Lung (tissue), 12 donors: ENCODE results near the gene ZDHHC8. TPM values are rescaled to one million over a fixed set of nuclear protein-coding genes. Genes with fewer than 3 reads are reported as not detected.

Experiments used
- ATAC-seq: fragments of 200-7000 bp; cut with Tn5 transposase; one replicate; pipeline ENCODE4 v1.9.1; 2020; ENCODE audit warnings: moderate number of reproducible peaks; ENCODE audit not compliant: insufficient read depth, low FRiP score
- DNase-seq, 3 donors: peaks; one replicate each; pipeline ENCODE4 v3.0.0-alpha.2; 2013 to 2017
- H3K27ac ChIP-seq, 2 donors: one replicate each; pipeline ENCODE4 v1.5.1; 2013; ENCODE audit warnings: mild to moderate bottlenecking in 2 of 2, moderate library complexity in 2 of 2, control low read depth in 1 of 2, inconsistent platforms in 1 of 2, low read depth in 1 of 2, low read length in 1 of 2
- H3K27me3 ChIP-seq, 3 donors: one replicate each; pipeline ENCODE4 v1.5.1; 2013; ENCODE audit warnings: low read length in 2 of 3; ENCODE audit not compliant: control insufficient read depth in 3 of 3, insufficient read depth in 3 of 3
- H3K36me3 ChIP-seq, 4 donors: one replicate each; pipeline ENCODE4 v1.5.1; 2013; ENCODE audit warnings: low read length in 4 of 4, mild to moderate bottlenecking in 1 of 4, moderate library complexity in 1 of 4; ENCODE audit not compliant: control insufficient read depth in 4 of 4, insufficient read depth in 4 of 4
- H3K4me1 ChIP-seq, 5 donors: one replicate each; pipeline ENCODE4 v1.5.1; 2013; ENCODE audit warnings: low read length in 5 of 5, mild to moderate bottlenecking in 2 of 5, moderate library complexity in 1 of 5; ENCODE audit not compliant: control insufficient read depth in 5 of 5, insufficient read depth in 5 of 5
- H3K4me3 ChIP-seq: one replicate; pipeline ENCODE4 v1.5.1; 2013; ENCODE audit warnings: mild to moderate bottlenecking, control low read depth, moderate library complexity
- H3K9ac ChIP-seq, 2 donors: one replicate each; pipeline ENCODE4 v1.5.1; 2013; ENCODE audit warnings: low read length in 2 of 2, control low read depth in 1 of 2; ENCODE audit not compliant: insufficient read depth in 1 of 2
- H3K9me3 ChIP-seq, 4 donors: one replicate each; pipeline ENCODE4 v1.5.1; 2013; ENCODE audit warnings: low read length in 3 of 4, mild to moderate bottlenecking in 1 of 4, moderate library complexity in 1 of 4; ENCODE audit not compliant: control insufficient read depth in 4 of 4, insufficient read depth in 3 of 4
- CTCF ChIP-seq: IDR thresholded peaks from 2 replicates; pipeline ENCODE4 v1.5.1; 2012; ENCODE audit warnings: mild to moderate bottlenecking; ENCODE audit errors: control extremely low read depth, extremely low read depth
- WGBS, 2 donors: extraction: QIAGEN DNeasy Blood & Tissue Kit; methylation state at CpG; one replicate each; pipeline ENCODE4 v1.1.7; 2013; 5-methylcytosine and 5-hydroxymethylcytosine counted together
- polyA plus RNA-seq, 2 donors: library from polyadenylated mRNA; stranded (reverse); fragments of 200-250 nt; gene quantifications; one replicate each; pipeline ENCODE4 v1.2.1, GENCODE V29; 2013
- total RNA-seq, 2 donors: library from RNA; depleted of rRNA in 1 of 2; stranded (reverse); fragments of >200 nt in 1 of 2; gene quantifications; one replicate each; pipeline ENCODE4 v1.2.1, GENCODE V29; 2014 to 2021
- donor health status: control.
- donor health status: control.
- donor health status: Bipolar disorder and iron deficiency.
- donor health status: healthy.
- donor health status: DM: yes; HTN: yes; CAD: no.

The ZDHHC8 gene
- total and polyA plus RNA-seq, 4 donors, result 28.4 to 75.1 (median 35.5) TPM

GRCh38 chr22:20192972-20193760 lies 61.6 kb downstream of the ZDHHC8 start:
- no peak for DNase-seq
- Histone ChIP-seq H3K27ac (no peak overlapping the region), H3K4me3 (no peak overlapping the region), H3K27me3 (no peaks in the 10 kb centered on the region), H3K36me3 (no peaks in the 10 kb centered on the region), H3K9ac (no peak overlapping the region), H3K4me1 (no peaks in the 10 kb centered on the region), H3K9me3 (no peaks in the 10 kb centered on the region)
- TF ChIP-seq CTCF, result no peak
- ATAC-seq, result no peak
- WGBS, 2 donors, result 83 to 88% methylated on average over 20 of the region's 20 CpGs

DNA sequence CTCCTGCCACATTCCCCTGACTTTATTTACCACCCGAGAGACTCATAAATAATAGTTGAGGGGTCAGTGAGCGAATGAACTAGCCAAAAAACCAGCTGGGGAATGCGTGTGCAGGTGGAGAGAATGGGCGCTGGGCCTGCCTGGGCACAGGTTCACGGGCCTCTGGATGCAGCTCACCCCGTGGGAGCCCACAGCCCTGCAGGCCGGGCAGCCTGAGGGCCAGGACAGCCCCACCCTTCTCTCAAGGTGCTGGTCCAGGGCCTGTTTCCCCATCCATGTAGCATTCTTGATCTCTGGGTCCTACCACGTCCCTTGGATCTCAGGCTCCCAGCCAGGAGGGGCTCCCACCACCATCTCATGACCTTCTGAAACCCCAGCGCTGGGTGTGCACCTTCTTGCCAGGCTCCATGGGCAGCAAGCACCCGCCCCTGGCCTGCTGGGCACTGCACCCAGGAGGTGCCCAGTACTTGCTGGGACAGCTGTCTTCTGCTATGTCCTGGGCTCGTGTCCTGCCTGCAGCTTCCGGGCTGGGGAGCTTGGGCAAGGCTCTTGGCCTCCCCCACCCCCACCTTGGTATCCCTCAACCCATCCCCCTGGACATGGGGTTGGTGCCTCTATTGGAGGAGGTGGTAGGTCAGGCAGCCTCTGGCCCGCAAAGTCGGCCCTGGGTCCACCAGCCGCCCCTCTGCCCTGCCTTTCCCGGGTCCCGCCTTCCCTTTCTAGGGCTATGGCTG lies 62.3 kb downstream of the ZDHHC8 start:
- Histone ChIP-seq H3K4me1 (no peaks in the 10 kb centered on the region), H3K36me3 (no peaks in the 10 kb centered on the region), H3K9ac (no peak overlapping the region), H3K27me3 (no peaks in the 10 kb centered on the region), H3K9me3 (no peaks in the 10 kb centered on the region), H3K27ac (no peak overlapping the region), H3K4me3 (no peak overlapping the region)
- WGBS, 2 donors, result 88 to 92% methylated on average over 17 of the region's 17 CpGs
- DNase-seq (no peak), ATAC-seq (no peak)
- no peak for TF ChIP-seq CTCF

- Histone ChIP-seq H3K9ac (no peak overlapping the region), H3K4me1 (no peaks in the 10 kb centered on the region), H3K9me3 (no peaks in the 10 kb centered on the region), H3K4me3 (no peak overlapping the region), H3K27ac (no peak overlapping the region), H3K36me3 (no peaks in the 10 kb centered on the region), H3K27me3 (no peaks in the 10 kb centered on the region)
- ATAC-seq, result no peak
- DNase-seq, result no peak
- TF ChIP-seq CTCF, result no peak
- WGBS, 2 donors, result 68 to 76% methylated on average over 14 to 15 of the region's 15 CpGs
Measured at GRCh38 chr22:20194681-20195593, 63.3 kb downstream of the ZDHHC8 start.
